ENCODE results near the gene KCNN1. TPM values are rescaled to one million over a fixed set of nuclear protein-coding genes. Genes with fewer than 3 reads are reported as not detected.
"Not testable (repeated sequence)": the region's sequence is repeated elsewhere in the genome, so short reads cannot be mapped to it uniquely, and the experiment has no call there.

Gene KCNN1
- total RNA-seq, 2 experiments from 2014 or later = not detected

DNA sequence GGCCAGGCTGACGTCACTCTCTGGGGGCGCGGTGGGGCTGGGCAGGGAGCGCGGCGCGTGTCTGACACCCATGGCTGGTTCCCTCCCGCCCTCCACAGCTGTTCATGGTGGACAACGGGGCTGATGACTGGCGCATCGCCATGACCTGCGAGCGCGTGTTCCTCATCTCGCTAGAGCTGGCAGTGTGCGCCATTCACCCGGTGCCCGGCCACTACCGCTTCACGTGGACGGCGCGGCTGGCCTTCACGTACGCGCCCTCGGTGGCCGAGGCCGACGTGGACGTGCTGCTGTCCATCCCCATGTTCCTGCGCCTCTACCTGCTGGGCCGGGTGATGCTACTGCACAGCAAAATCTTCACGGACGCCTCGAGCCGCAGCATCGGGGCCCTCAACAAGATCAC is 14.7 kb downstream of the KCNN1 start:
- no peaks in the 10 kb centered on the region for H3K9me3 Mint-ChIP-seq
- ChIA-PET CTCF (no interaction called here), POLR2A (no interaction called here)
- H3K4me3 Mint-ChIP-seq = no peak overlapping the region
- H3K4me1 Mint-ChIP-seq = peaks cover 3% of the 10 kb centered on the region
- H3K27ac Mint-ChIP-seq = no peak overlapping the region
- peaks cover 15% of the 10 kb centered on the region for H3K27me3 Mint-ChIP-seq
- H3K36me3 Mint-ChIP-seq (ENCODE audit: low read depth) = no peaks in the 10 kb centered on the region
- no peak for DNase-seq

DNA sequence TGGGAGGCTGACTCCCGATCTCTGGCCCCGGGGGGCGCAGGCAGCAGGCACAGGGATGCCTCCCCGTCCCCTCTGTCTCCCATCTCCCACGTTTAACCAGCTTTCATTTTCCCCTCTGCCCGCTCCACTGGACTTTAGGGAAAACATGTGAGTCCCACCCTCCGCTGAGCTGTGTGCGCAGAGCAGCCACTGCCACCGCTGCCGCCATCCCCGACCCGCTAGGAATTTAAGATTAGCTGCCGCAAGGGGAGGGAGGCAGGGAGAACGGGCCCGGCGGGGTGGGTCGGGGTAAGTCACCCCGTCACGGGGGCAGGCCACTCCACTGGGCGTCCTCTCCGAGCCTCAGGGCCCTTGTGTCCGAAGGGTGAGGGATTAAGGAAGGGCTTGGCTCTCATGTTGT is 15.5 kb downstream of the KCNN1 start:
- DNase-seq = no peak
- Mint-ChIP-seq H3K4me3 (no peak overlapping the region), H3K27ac (no peak overlapping the region), H3K4me1 (peaks cover 3% of the 10 kb centered on the region), H3K36me3 (ENCODE audit: low read depth) (no peaks in the 10 kb centered on the region), H3K27me3 (peaks cover 15% of the 10 kb centered on the region), H3K9me3 (no peaks in the 10 kb centered on the region)
- POLR2A ChIA-PET = no interaction called here
- CTCF ChIA-PET = interaction anchor here (0.9 to 1.2 kb wide), 2 partner anchors 10 kb away, joined by 3 to 5 read pairs; no protein-coding TSS in a partner anchor

DNA sequence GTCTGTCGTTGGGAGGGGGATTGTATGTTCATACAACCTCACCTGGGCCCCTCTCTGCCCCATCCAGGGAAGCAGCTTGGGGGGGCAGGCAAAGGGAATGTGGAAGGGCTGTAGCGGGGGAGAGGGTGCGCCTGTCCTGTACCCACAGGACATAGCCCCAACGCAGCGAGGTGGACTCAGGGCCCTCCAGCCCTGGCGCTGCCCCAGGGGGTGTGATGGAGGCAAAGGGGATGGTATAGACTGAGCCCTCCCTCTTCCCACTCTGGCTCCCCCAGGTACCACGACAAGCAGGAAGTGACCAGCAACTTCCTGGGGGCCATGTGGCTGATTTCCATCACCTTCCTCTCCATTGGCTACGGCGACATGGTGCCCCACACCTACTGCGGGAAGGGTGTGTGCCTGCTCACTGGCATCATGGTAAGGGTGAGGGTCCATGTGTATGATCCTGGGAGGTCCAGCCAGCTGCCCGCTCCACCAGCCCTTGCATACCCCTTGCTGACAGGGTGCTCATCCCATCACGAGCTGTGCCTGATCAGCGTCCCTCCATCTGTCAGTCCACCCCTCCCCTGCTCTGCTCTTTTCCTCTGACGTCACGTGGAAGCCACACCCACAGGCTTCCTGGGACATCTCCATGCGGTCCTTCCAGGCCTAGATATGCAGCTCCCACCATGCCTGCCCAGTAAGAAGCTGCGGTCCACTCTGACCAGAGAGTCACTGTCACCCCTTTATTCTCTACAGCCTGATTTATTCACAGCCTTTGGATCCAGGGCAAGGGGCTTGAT is 18.3 kb downstream of the KCNN1 start:
- Mint-ChIP-seq H3K36me3 (ENCODE audit: low read depth) (no peaks in the 10 kb centered on the region), H3K27ac (no peak overlapping the region), H3K4me3 (no peak overlapping the region), H3K9me3 (no peaks in the 10 kb centered on the region), H3K4me1 (no peaks in the 10 kb centered on the region), H3K27me3 (peaks cover 5% of the 10 kb centered on the region)
- CTCF ChIA-PET = no interaction called here
- DNase-seq = no peak
- POLR2A ChIA-PET = no interaction called here

DNA sequence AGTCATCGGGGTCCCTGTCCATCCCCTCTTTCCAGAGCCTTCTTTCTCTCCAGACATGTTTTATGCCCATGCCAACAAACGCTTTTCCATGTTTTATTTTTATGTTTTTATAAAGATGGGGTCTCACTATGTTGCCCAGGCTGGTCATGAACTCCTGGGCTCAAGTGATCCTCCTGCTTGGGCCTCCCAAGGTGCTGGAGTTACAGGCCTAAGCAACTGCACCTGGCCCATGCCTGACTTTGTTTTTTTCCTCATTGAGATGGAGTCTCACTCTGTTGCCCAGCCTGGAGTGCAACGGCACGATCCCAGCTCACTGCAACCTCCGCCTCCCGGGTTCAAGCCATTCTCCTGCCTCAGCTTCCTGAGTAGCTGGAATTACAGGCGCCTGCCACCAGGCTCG is 19.7 kb downstream of the KCNN1 start:
- H3K9me3 Mint-ChIP-seq; DNase-seq; H3K27me3 Mint-ChIP-seq; H3K4me1 Mint-ChIP-seq; H3K4me3 Mint-ChIP-seq; H3K27ac Mint-ChIP-seq; POLR2A ChIA-PET; H3K36me3 Mint-ChIP-seq (ENCODE audit: low read depth): not testable (repeated sequence)
- CTCF ChIA-PET = interaction anchor here (0.6 kb wide), 1 partner anchor 162 kb away, joined by 3 read pairs; no protein-coding TSS in a partner anchor

DNA sequence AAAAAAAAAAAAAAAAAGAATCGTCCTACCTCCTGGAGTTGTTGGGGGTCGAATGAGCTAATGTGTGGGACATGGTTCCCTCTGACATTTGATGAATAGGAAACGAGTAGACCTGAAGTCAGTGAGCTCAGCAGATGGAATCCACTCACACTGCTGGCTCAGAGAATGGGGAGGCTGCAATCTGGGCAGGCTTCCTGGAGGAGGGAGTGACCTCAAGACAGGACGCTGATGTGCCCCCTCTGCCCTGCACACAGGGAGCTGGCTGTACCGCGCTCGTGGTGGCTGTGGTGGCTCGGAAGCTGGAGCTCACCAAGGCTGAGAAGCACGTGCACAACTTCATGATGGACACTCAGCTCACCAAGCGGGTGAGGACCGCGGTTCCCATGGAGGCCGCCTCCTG is 21.3 kb downstream of the KCNN1 start:
- H3K27me3 Mint-ChIP-seq = no peaks in the 10 kb centered on the region
- CTCF ChIA-PET = interaction anchor here (0.6 to 1.5 kb wide), 4 partner anchors 9 to 602 kb away, joined by 3 to 6 read pairs (median 4); partner anchors contain the start of gene CCDC124
- no peak for DNase-seq
- POLR2A ChIA-PET = interaction anchor here (0.6 kb wide), 1 partner anchor 38 kb away, joined by 3 read pairs; no protein-coding TSS in a partner anchor
- no peaks in the 10 kb centered on the region for H3K36me3 Mint-ChIP-seq (ENCODE audit: low read depth)
- no peak overlapping the region for H3K27ac Mint-ChIP-seq
- H3K9me3 Mint-ChIP-seq = no peaks in the 10 kb centered on the region
- H3K4me3 Mint-ChIP-seq = no peak overlapping the region
- no peaks in the 10 kb centered on the region for H3K4me1 Mint-ChIP-seq

DNA sequence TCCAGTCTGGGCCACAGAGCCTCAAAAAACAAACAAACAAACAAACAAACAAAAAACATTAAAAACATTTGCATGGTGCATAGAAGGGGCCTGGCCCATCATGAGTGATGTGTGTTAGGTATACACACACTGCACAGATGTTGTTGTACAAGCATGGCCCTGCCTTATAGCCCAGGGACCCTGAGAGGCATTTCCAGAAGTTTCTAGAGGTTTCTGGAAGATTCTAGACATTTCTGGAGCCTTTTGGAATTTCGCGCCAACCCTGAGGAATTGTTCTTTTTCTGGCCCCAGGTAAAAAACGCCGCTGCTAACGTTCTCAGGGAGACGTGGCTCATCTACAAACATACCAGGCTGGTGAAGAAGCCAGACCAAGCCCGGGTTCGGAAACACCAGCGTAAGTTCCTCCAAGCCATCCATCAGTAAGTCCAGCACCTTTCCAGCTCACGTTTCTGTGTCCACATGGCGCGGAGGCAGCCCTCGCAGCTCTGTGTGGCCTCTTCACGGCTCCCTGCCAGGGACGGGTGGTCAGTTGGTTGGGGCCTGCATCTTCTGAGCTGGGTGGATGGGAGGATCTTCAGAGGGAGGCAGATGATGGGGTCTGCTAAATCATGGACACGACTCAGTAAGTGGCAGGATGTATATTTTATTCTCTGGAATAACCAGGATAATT is 22.7 kb downstream of the KCNN1 start:
- Mint-ChIP-seq H3K4me3 (no peak overlapping the region), H3K27me3 (no peaks in the 10 kb centered on the region), H3K36me3 (ENCODE audit: low read depth) (no peaks in the 10 kb centered on the region), H3K4me1 (no peaks in the 10 kb centered on the region), H3K9me3 (no peaks in the 10 kb centered on the region), H3K27ac (no peak overlapping the region)
- CTCF ChIA-PET = no interaction called here
- POLR2A ChIA-PET = no interaction called here
- DNase-seq = no peak

DNA sequence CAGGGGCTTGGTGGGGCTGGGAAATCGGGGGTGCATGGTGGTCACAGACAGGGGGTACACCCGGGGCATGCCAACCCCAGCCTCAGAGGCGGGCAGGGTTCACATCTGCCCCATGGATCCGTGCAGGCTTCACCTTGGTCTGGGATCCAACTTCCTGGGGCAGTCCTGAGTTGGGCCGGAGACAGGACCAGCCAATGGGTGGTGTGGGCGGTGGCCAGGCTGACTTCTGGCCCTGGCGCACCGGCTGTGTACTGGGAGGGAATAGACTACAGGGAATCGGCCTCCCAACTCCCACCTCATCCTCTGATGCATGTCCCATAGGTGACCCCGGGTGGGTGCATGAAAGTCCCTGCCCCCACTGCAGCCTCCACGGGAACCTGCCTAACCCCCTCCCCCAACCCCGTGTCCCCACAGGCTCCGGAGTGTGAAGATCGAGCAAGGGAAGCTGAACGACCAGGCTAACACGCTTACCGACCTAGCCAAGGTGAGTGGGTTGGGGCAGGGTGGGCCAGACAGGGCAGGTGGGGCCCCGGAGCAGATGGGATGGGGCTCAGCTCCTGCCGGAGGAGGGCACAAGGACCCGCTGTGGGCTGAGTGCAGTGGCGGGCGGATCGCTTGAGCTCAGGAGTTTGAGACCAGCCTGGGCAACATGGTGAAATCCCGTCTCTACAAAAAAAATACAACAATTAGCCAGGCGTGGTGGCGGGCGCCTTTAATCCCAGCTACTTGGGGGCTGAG is 26.3 kb downstream of the KCNN1 start:
- no peak overlapping the region for H3K4me3 Mint-ChIP-seq
- H3K36me3 Mint-ChIP-seq (ENCODE audit: low read depth) = no peaks in the 10 kb centered on the region
- peaks cover 5% of the 10 kb centered on the region for H3K4me1 Mint-ChIP-seq
- no peak overlapping the region for H3K27ac Mint-ChIP-seq
- H3K9me3 Mint-ChIP-seq = no peaks in the 10 kb centered on the region
- peaks cover 2% of the 10 kb centered on the region for H3K27me3 Mint-ChIP-seq
- ChIA-PET CTCF (interaction anchor here (0.6 to 3.1 kb wide), 5 partner anchors 42 to 134 kb away, joined by 3 to 22 read pairs (median 3); partner anchors contain the start of genes CCDC124 and RPL18A), POLR2A (interaction anchor here (0.5 kb wide), 1 partner anchor 479 kb away, joined by 6 read pairs; no protein-coding TSS in a partner anchor)
- no peak for DNase-seq

DNA sequence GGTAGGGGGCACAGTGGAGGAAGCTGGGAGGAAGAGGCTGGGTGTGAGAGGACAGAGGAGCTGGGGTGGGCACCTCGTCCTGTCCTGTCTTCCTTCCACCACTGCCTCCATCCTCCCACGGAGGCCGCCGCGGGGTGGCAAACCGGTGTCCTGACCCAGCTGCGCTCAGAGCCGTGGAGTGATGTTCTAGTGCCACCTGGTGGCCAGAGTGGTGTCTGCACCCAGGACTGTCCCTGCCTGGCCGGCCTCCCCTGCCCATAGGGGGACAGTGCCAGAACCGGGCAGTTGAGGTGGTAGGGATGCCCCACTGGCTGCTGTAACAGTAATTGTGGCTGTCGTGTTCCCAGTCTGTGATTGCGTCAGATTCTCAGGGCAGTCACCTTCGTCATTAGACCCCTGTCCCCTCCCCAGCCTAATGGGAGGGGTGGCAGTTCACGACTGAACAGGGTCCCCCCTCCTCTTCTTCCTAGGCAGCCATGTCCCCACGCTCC is 30.0 kb downstream of the KCNN1 start:
- peak; percentile 87 for DNase-seq
- H3K4me3 Mint-ChIP-seq = no peak overlapping the region
- ChIA-PET CTCF (interaction anchor here (0.6 to 3.2 kb wide), 15 partner anchors 9 to 239 kb away, joined by 3 to 45 read pairs (median 4); partner anchors contain the start of genes ARRDC2 and CCDC124), POLR2A (interaction anchor here (1.9 kb wide), 1 partner anchor 59 kb away, joined by 5 read pairs; no protein-coding TSS in a partner anchor)
- peaks cover 2% of the 10 kb centered on the region for H3K27me3 Mint-ChIP-seq
- no peak overlapping the region for H3K27ac Mint-ChIP-seq
- H3K36me3 Mint-ChIP-seq (ENCODE audit: low read depth) = peaks cover 4% of the 10 kb centered on the region
- H3K4me1 Mint-ChIP-seq = peaks cover 26% of the 10 kb centered on the region
- H3K9me3 Mint-ChIP-seq = no peaks in the 10 kb centered on the region

DNA sequence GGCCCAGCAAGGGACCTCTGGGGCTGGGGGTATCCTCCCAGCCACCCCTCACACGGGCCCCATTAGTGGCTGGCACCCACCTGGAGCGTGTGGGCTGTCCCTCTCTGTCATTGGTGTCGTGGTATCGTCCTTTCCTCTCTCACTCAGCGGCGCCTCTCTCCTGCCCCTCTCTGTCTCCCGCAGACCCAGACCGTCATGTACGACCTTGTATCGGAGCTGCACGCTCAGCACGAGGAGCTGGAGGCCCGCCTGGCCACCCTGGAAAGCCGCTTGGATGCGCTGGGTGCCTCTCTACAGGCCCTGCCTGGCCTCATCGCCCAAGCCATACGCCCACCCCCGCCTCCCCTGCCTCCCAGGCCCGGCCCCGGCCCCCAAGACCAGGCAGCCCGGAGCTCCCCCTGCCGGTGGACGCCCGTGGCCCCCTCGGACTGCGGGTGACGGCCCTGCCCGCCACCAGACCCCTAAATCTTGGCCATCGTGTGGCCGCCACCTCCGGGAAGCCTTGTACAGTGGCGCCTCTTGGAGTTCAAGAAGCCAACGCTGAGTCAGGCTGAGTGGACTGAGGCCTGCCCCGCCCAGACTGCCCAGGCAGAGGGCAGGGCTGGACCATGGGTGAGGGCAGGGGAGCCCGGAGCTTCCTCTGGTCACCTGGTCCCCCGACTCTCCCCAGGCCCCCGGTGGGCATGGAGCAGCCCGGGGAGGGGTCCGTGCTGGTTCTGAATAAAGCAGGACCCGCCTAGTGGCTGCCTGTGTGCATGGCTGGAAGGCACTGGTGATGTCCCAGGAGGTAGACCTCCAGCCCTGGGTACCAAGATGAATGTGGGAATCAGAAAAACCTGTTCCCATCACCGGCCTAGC is 31.3 kb downstream of the KCNN1 start:
- Mint-ChIP-seq H3K4me3 (no peak overlapping the region), H3K9me3 (no peaks in the 10 kb centered on the region), H3K27ac (no peak overlapping the region), H3K4me1 (peaks cover 36% of the 10 kb centered on the region), H3K36me3 (ENCODE audit: low read depth) (peaks cover 7% of the 10 kb centered on the region), H3K27me3 (peaks cover 2% of the 10 kb centered on the region)
- ChIA-PET CTCF (interaction anchor here (0.5 to 3.2 kb wide), 9 partner anchors 10 to 192 kb away, joined by 3 to 45 read pairs (median 6); partner anchors contain the start of genes ARRDC2, CCDC124 and RPL18A), POLR2A (interaction anchor here (1.9 kb wide), 1 partner anchor 60 kb away, joined by 5 read pairs; no protein-coding TSS in a partner anchor)
- DNase-seq = no peak

DNA sequence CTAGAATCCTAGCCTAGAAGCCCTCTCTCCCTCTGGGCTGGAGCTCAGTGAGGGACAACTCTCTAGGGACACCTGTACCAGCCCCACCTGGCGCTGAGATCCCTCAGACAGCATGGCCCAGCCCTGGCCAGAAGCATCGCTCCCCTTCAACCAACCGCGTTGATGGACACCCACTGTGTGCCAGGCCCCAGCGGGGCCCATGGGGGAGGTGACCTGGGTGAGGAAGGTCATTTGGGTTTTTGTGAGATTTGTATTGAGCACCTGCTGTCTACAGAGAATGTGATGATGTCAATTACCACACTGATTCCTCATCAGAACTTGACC is 31.9 kb downstream of the KCNN1 start:
- POLR2A ChIA-PET = no interaction called here
- Mint-ChIP-seq H3K4me3 (peak overlapping the region; percentile 16), H3K4me1 (peaks cover 37% of the 10 kb centered on the region)

DNA sequence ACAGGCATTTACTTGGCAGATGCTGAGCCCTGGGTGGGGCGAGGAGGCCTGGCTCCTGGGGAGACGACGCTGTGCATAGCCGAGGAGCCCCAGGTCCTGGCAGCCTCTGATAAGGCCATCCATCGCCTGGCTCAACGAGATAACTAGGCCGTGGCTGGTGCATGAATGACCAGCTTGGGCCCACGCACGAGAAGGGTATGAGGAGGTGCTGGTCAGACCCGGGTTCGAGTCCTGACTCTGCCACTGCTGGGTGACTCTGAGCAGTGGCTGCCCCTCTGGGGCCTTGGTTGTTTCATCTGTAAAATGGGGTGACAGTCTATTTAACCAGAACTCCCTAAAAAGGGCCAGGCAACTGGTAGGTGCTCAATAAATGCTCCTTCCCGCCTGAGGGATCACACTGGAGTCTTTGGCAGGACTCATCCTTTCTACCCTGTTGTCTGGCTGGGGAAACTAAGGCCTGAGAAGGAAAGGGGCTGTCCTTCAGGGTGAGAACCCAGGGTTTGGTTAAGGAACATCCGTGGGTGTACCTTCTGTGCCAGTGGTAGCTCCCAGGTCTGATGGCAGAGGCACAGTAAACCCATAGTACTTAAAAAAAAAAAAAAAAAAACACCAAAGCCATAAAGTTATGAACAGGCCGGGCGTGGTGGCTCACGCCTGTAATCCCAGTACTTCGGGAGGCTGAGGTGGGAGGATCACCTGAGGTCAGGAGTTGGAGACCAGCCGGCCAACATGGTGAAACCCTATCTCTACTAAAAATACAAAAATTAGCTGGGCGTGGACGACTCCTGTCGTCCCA is 33.0 kb downstream of the KCNN1 start:
- ChIA-PET POLR2A (no interaction called here), CTCF (interaction anchor here (0.8 to 2.1 kb wide), 5 partner anchors 54 to 140 kb away, joined by 5 to 14 read pairs (median 6); partner anchors contain the start of genes CCDC124 and RPL18A)
- H3K36me3 Mint-ChIP-seq (ENCODE audit: low read depth) = peaks cover 7% of the 10 kb centered on the region
- no peaks in the 10 kb centered on the region for H3K9me3 Mint-ChIP-seq
- peaks cover 2% of the 10 kb centered on the region for H3K27me3 Mint-ChIP-seq
- peak overlapping the region; percentile 100 for H3K27ac Mint-ChIP-seq
- H3K4me1 Mint-ChIP-seq = peaks cover 38% of the 10 kb centered on the region
- peak overlapping the region; percentile 90 for H3K4me3 Mint-ChIP-seq
- no peak for DNase-seq

More for the DNA sequence above, 31.9 kb downstream of the KCNN1 start:
- Mint-ChIP-seq H3K9me3 (no peaks in the 10 kb centered on the region), H3K36me3 (ENCODE audit: low read depth) (peaks cover 7% of the 10 kb centered on the region), H3K27ac (peak overlapping the region; percentile 84), H3K27me3 (peaks cover 2% of the 10 kb centered on the region)
- CTCF ChIA-PET = interaction anchor here (2.2 to 3.2 kb wide), 3 partner anchors 61 to 139 kb away, joined by 8 to 45 read pairs (median 22); partner anchors contain the start of genes CCDC124 and RPL18A
- no peak for DNase-seq
